Endothelial cell (in vitro differentiated cells): ENCODE measurements around the gene GIPC2. TPM values are rescaled to one million over a fixed set of nuclear protein-coding genes. Genes with fewer than 3 reads are reported as not detected.
"Not testable (repeated sequence)": the region's sequence is repeated elsewhere in the genome, so short reads cannot be mapped to it uniquely, and the experiment has no call there.

ENCODE experiments used
- DNase-seq: peaks from one replicate; pipeline ENCODE4 v3.0.0; 2021; ENCODE audit warnings: low spot score
- H3K27ac Mint-ChIP-seq: one replicate; pipeline ENCODE4 v1.8.0; 2021; ENCODE audit warnings: mixed read lengths, inconsistent platforms; ENCODE audit not compliant: unreplicated experiment
- H3K27me3 Mint-ChIP-seq: one replicate; pipeline ENCODE4 v1.8.0; 2021; ENCODE audit warnings: mild to moderate bottlenecking, moderate library complexity, mixed read lengths, inconsistent platforms; ENCODE audit not compliant: unreplicated experiment
- H3K36me3 Mint-ChIP-seq: one replicate; pipeline ENCODE4 v1.8.0; 2021; ENCODE audit warnings: mild to moderate bottlenecking, low read depth, mixed read lengths, inconsistent platforms; ENCODE audit not compliant: unreplicated experiment
- H3K4me1 Mint-ChIP-seq: one replicate; pipeline ENCODE4 v1.8.0; 2021; ENCODE audit warnings: mild to moderate bottlenecking, mixed read lengths, inconsistent platforms; ENCODE audit not compliant: unreplicated experiment
- H3K4me3 Mint-ChIP-seq: one replicate; pipeline ENCODE4 v1.8.0; 2021; ENCODE audit warnings: mild to moderate bottlenecking, mixed read lengths, inconsistent platforms; ENCODE audit not compliant: unreplicated experiment
- H3K9me3 Mint-ChIP-seq: one replicate; pipeline ENCODE4 v1.8.0; 2021; ENCODE audit warnings: mixed read lengths, inconsistent platforms; ENCODE audit not compliant: unreplicated experiment
- long read RNA-seq: library from polyadenylated mRNA; unstranded; transcript quantifications from one replicate; pipeline ENCODE4 v2.0.0, GENCODE V29; 2020; ENCODE audit not compliant: unreplicated experiment
- total RNA-seq: library from RNA; stranded (reverse); fragmentation: NEBNext Ultra II Directional; extraction: Animal tissue kit (Norgen Biotek cat#: 25700); gene quantifications from one replicate; pipeline ENCODE4 v1.2.1, GENCODE V29; 2021; ENCODE audit not compliant: unreplicated experiment
- TF ChIP-seq, protein P1 (sequence below): fragments of 200-600 bp; sonication (generic); IDR thresholded peaks from one replicate; pipeline ENCODE4 v1.5.0; 2021; ENCODE audit warnings: antibody characterized with exemption; ENCODE audit not compliant: unreplicated experiment

Gene GIPC2, protein sequence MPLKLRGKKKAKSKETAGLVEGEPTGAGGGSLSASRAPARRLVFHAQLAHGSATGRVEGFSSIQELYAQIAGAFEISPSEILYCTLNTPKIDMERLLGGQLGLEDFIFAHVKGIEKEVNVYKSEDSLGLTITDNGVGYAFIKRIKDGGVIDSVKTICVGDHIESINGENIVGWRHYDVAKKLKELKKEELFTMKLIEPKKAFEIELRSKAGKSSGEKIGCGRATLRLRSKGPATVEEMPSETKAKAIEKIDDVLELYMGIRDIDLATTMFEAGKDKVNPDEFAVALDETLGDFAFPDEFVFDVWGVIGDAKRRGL
- total RNA-seq, result 2.9 TPM
- long read RNA-seq, partial matches to known transcripts, result 2 of 6 reads
- long read RNA-seq, other reads (novel, unspliced or antisense), result 1 of 6 reads

DNA sequence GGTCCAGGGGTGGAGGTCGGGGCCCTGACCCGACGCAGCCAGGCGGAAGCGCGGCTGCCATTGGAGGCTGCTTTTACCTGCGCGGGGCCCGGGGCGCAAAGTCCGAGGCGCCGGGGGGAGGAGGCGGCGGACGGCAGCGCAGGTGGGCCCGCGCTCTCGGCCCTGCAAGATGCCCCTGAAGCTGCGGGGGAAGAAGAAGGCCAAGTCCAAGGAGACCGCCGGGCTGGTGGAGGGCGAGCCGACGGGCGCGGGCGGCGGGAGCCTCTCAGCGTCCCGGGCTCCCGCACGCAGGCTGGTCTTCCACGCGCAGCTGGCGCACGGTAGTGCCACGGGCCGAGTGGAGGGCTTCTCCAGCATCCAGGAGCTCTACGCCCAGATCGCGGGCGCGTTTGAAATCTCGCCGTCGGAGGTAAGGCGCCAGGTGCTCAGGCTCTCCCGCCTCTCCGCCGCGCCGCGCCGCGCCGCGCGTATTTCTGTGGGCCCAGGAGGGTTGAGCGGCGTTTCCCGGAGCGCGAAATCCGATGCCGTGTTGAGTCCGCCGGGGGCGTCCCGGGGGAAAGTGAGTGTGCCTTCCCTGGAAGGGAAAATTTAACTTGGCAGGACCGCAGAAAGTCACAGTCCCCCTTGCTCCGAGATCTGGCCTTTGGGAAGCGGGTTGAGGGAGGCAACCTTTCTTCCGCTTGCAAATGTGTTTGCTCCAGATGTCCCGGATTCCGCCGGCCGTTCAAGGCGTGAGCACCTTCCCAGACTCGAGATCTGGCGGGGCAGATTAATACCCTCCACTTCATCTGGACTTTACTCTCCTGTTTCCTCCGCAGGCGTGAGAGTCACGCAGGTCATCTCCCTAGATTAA lies at the start of gene GIPC2:
TSS of gene GIPC2 (plus strand) at position 41 of the 853 bp plus-strand sequence. CDS start at position 170, 129 bp downstream.
- DNase-seq, result peak; percentile 40
- Mint-ChIP-seq H3K36me3 (no peaks in the 10 kb centered on the region), H3K27ac (peak within 1 kb of the TSS; percentile 95), H3K9me3 (no peaks in the 10 kb centered on the region), H3K4me1 (peaks cover 27% of the 10 kb centered on the region), H3K4me3 (peak within 1 kb of the TSS; percentile 95), H3K27me3 (peaks cover 12% of the 10 kb centered on the region)
- TF ChIP-seq, protein P1, sequence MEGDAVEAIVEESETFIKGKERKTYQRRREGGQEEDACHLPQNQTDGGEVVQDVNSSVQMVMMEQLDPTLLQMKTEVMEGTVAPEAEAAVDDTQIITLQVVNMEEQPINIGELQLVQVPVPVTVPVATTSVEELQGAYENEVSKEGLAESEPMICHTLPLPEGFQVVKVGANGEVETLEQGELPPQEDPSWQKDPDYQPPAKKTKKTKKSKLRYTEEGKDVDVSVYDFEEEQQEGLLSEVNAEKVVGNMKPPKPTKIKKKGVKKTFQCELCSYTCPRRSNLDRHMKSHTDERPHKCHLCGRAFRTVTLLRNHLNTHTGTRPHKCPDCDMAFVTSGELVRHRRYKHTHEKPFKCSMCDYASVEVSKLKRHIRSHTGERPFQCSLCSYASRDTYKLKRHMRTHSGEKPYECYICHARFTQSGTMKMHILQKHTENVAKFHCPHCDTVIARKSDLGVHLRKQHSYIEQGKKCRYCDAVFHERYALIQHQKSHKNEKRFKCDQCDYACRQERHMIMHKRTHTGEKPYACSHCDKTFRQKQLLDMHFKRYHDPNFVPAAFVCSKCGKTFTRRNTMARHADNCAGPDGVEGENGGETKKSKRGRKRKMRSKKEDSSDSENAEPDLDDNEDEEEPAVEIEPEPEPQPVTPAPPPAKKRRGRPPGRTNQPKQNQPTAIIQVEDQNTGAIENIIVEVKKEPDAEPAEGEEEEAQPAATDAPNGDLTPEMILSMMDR, result no peak

DNA sequence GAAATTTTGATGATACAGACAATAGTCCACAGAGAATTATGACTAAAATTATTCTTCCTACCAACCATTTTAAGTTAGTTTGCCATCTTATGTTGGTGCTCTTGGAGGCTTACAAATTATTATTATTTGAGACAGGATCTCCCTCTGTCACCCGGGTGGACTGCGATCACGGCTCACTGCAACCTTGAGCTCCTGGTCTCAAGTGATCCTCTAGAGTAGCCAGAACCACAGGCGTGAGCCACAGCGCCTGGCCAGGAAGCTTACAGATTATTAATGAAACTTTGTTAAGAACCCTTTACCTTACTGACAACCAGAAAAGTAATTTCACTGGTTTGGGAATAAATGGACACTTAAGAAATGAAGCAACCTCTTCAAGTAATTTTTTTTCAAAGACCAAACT lies 49.0 kb upstream of the GIPC2 start:
- H3K4me3 Mint-ChIP-seq, result no peak overlapping the region
- no peaks in the 10 kb centered on the region for H3K4me1 Mint-ChIP-seq
- no peaks in the 10 kb centered on the region for H3K36me3 Mint-ChIP-seq
- no peaks in the 10 kb centered on the region for H3K27me3 Mint-ChIP-seq
- H3K27ac Mint-ChIP-seq, result no peak overlapping the region
- H3K9me3 Mint-ChIP-seq, result no peaks in the 10 kb centered on the region
- TF ChIP-seq, protein P1, result no peak
- DNase-seq, result no peak

DNA sequence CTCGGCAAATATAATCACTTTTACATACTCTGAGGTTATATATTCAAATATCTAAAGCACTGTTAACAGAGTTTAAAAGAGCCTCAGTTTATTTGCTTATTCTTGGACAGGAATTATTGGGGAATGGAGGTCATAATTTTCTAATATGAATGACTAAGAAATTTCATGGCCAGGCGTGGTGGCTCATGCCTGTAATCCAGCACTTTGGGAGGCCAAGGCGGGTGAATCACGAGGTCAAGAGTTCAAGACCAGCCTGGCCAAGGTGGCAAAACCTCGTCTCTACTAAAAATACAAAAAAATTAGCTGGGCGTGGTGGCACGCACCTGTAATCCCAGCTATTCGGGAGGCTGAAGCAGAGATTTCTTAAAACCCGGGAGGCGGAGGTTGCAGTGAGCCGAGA lies 45.2 kb upstream of the GIPC2 start:
- not testable (repeated sequence) for H3K36me3 Mint-ChIP-seq, H3K9me3 Mint-ChIP-seq, DNase-seq, H3K4me3 Mint-ChIP-seq, H3K27ac Mint-ChIP-seq
- Mint-ChIP-seq H3K4me1 (peaks cover 12% of the 10 kb centered on the region), H3K27me3 (peaks cover 10% of the 10 kb centered on the region)

DNA sequence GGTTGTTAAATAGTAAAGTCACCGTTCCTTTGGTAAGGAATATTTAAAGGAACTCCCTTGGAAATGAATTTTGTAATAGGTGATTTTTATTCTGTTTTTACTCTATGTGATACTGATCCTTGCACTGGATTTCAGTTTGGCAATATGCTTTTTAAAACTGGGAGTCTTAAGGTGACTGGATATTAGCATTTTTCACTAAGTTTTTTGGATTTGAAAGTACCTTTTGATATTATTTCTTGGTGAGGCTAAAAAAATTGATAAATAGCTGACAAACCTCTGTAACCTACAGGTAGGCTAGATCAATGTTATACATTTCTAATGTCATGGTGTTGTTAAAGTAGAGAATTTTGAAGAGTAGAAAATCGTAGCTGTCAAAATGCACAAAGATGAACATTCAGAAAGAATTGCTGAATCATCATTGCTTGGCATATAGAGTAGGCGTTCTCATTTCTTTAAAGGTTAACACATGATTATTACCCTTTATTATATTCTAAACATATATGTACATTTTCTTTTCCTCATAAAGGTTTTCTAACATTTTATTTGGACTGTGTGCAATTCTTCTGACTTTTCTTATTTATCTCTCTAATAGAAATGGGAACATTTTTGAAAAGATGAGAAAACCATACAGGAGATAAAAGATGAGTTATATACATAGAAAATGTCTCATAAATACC lies 42.6 kb upstream of the GIPC2 start:
- TF ChIP-seq, protein P1, result no peak
- Mint-ChIP-seq H3K9me3 (no peaks in the 10 kb centered on the region), H3K4me1 (peaks cover 16% of the 10 kb centered on the region), H3K27ac (peak overlapping the region; percentile 42), H3K4me3 (no peak overlapping the region), H3K36me3 (peaks cover 5% of the 10 kb centered on the region), H3K27me3 (peaks cover 10% of the 10 kb centered on the region)
- no peak for DNase-seq
